Stimulated activated CD4-positive, alpha-beta T cell treated with anti-CD3 and anti-CD28 coated beads, Interleukin-4, amount 100 ng/mL, for 24 hours (primary cell): ENCODE results near the gene MFRP.
A peak's percentile ranks its signal among the peaks of the same experiment; 100 is the strongest.

Experiments
- DNase-seq: peaks from one replicate; pipeline ENCODE4 v3.0.0-alpha.2; 2020

MFRP gene

GRCh38 chr11:119356349-119357031, 10.0 kb upstream of the MFRP start:
- DNase-seq = peak; percentile 72

GRCh38 chr11:119355091-119355843, 8.8 kb upstream of the MFRP start:
- DNase-seq = no peak

- DNase-seq = no peak
These were observed 6.4 kb upstream of the MFRP start for GRCh38 chr11:119352857-119353260.

GRCh38 chr11:119351232-119351631, 4.7 kb upstream of the MFRP start:
- no peak for DNase-seq

GRCh38 chr11:119350302-119350701, 3.8 kb upstream of the MFRP start:
- DNase-seq = no peak

GRCh38 chr11:119347940-119348605, 1.6 kb upstream of the MFRP start:
- DNase-seq = no peak

GRCh38 chr11:119347242-119347641, 737 bp upstream of the MFRP start:
- no peak for DNase-seq

GRCh38 chr11:119345685-119346084, 820 bp downstream of the MFRP start:
- DNase-seq = no peak

GRCh38 chr11:119344291-119345010, 2.1 kb downstream of the MFRP start:
- DNase-seq = no peak

- DNase-seq = no peak
These were observed 2.8 kb downstream of the MFRP start for GRCh38 chr11:119343726-119344125.

GRCh38 chr11:119342362-119343130, 4.0 kb downstream of the MFRP start:
- no peak for DNase-seq

GRCh38 chr11:119342023-119342300, 4.5 kb downstream of the MFRP start:
- DNase-seq = no peak

GRCh38 chr11:119341222-119342022, 5.1 kb downstream of the MFRP start:
- no peak for DNase-seq

GRCh38 chr11:119340335-119341221, 5.9 kb downstream of the MFRP start, which contains the start of gene C1QTNF5:
C1QTNF5 (minus strand) TSS chr11:119340883; CDS start chr11:119340397, 486 bp downstream.
- DNase-seq = no peak

- DNase-seq = peak; percentile 34
These were observed 6.7 kb downstream of the MFRP start for GRCh38 chr11:119339589-119340334.

GRCh38 chr11:119338965-119339588, 7.4 kb downstream of the MFRP start:
- no peak for DNase-seq

- DNase-seq = peak; percentile 77
These were observed 8.1 kb downstream of the MFRP start for GRCh38 chr11:119338318-119338890.

GRCh38 chr11:119337581-119338317, 8.8 kb downstream of the MFRP start:
- no peak for DNase-seq
